ENCODE data around the gene C10orf53.

GRCh38 chr10:49735848-49736563, 56.6 kb downstream of the C10orf53 start:
- TF ChIP-seq EZH2 (IDR thresholded peaks at IDR 0.05; ENCODE audit: insufficient read depth, poor library complexity, severe bottlenecking) (no peak), EZH2phosphoT487 (IDR thresholded peaks at IDR 0.05; ENCODE audit: insufficient read depth, low read depth) (no peak)

Measured in GM23248 (cell line).